Measurements from ENCODE around the gene ZBTB20. TPM values are rescaled to one million over a fixed set of nuclear protein-coding genes. Genes with fewer than 3 reads are reported as not detected.

Gene ZBTB20
- total RNA-seq, 1 donor from 2014 or later = 61.0 TPM

- H3K36me3 ChIP-seq = no peaks in the 10 kb centered on the region
- DNase-seq (no peak), ATAC-seq (no peak)
- H3K27me3 ChIP-seq = no peaks in the 10 kb centered on the region
- no peaks in the 10 kb centered on the region for H3K9me3 ChIP-seq
- no peak for TF ChIP-seq CTCF (IDR thresholded peaks at IDR 0.05)
- no peak overlapping the region for H3K4me3 ChIP-seq
- no peak overlapping the region for H3K27ac ChIP-seq
- intact Hi-C loops (cut with DNase I) = no loop called here
- no peaks in the 10 kb centered on the region for H3K4me1 ChIP-seq
Observed at GRCh38 chr3:114299941-114300624, 847.0 kb downstream of the ZBTB20 start.

- ATAC-seq = peak; percentile 48
- H3K4me1 ChIP-seq = no peaks in the 10 kb centered on the region
- TF ChIP-seq CTCF (IDR thresholded peaks at IDR 0.05) = peak; percentile 31
- no peak overlapping the region for H3K27ac ChIP-seq
- H3K4me3 ChIP-seq = no peak overlapping the region
- no peaks in the 10 kb centered on the region for H3K27me3 ChIP-seq
- H3K9me3 ChIP-seq = no peaks in the 10 kb centered on the region
- intact Hi-C loops (cut with DNase I) = no loop called here
- DNase-seq = no peak
- no peaks in the 10 kb centered on the region for H3K36me3 ChIP-seq
Observed at GRCh38 chr3:114299421-114299820, 847.7 kb downstream of the ZBTB20 start.

GRCh38 chr3:114295946-114296345, 851.1 kb downstream of the ZBTB20 start:
- no peaks in the 10 kb centered on the region for H3K36me3 ChIP-seq
- intact Hi-C loops (cut with DNase I) = no loop called here
- no peaks in the 10 kb centered on the region for H3K4me1 ChIP-seq
- no peaks in the 10 kb centered on the region for H3K9me3 ChIP-seq
- ATAC-seq (no peak), DNase-seq (no peak)
- no peaks in the 10 kb centered on the region for H3K27me3 ChIP-seq
- H3K4me3 ChIP-seq = no peak overlapping the region
- TF ChIP-seq CTCF (IDR thresholded peaks at IDR 0.05) = no peak
- no peak overlapping the region for H3K27ac ChIP-seq

GRCh38 chr3:114294940-114295480, 852.1 kb downstream of the ZBTB20 start:
- ATAC-seq (no peak), DNase-seq (no peak)
- Histone ChIP-seq H3K27ac (no peak overlapping the region), H3K4me1 (no peaks in the 10 kb centered on the region), H3K27me3 (no peaks in the 10 kb centered on the region), H3K36me3 (no peaks in the 10 kb centered on the region), H3K9me3 (no peaks in the 10 kb centered on the region), H3K4me3 (no peak overlapping the region)
- no peak for TF ChIP-seq CTCF (IDR thresholded peaks at IDR 0.05)
- intact Hi-C loops (cut with DNase I) = no loop called here

- Histone ChIP-seq H3K4me3 (no peak within 1 kb of the TSS), H3K36me3 (no peaks in the 10 kb centered on the region), H3K27me3 (no peaks in the 10 kb centered on the region), H3K9me3 (no peaks in the 10 kb centered on the region), H3K27ac (peak within 1 kb of the TSS; percentile 42), H3K4me1 (no peaks in the 10 kb centered on the region)
- TF ChIP-seq CTCF (IDR thresholded peaks at IDR 0.05) = no peak
- intact Hi-C loops (cut with DNase I) = no loop called here
- no peak for DNase-seq
- ATAC-seq = no peak
Observed at GRCh38 chr3:114293838-114294535, 853.1 kb downstream of the ZBTB20 start, which contains the start of gene TIGIT. TSS of gene TIGIT (plus strand) at chr3:114294028. CDS start at chr3:114294062, 34 bp downstream.

All from upper lobe of right lung (tissue), 1 donor.